SIG-M5 (cell line): ENCODE data around the gene TXNL4A.
"Not testable (repeated sequence)": the region's sequence is repeated elsewhere in the genome, so short reads cannot be mapped to it uniquely, and the experiment has no call there.

ENCODE experiments used
- DNase-seq: peaks from one replicate; lab custom pipeline; 2025; lab: John Stamatoyannopoulos, UW

TXNL4A gene

DNA sequence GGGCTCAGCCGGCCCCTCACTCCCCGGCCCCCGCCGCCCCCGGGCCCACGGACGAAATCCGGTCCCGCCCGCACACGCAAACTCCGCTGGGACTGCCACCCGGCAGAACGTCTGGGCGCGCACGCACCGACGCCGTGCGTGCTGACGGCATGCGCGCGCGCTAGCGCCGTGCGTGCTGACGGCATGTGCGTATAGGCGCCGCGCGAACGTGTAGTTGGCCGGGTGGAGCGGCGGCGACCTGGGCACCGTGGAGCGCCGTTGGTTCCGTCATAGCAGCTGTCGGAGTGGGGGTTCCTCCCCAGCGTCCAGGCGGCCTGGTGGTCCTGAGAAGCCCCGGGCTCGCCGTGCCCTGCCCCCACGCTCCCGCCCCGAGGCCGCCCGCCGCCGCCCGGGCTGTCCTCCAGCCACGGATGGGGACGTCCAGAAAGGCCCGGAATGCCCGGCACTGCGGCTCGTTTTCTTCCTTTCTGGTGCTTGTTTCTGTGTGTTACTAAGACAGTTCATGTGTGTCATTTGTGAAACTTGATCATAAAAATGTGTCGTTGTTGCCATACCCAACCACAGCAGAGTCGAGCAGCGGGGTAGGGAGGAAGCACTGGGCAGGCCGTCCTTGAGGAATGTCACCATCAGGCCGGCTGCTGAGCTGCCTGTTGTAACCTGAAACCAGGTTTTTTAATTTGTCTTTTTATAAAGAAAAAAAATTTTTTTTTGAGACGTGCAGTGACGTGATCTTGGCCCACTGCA is at the start of gene TXNL4A:
Gene TXNL4A (minus strand): TSS at position 113 of the 744 bp plus-strand sequence. CDS start 171 bp downstream, outside the sequence.
- peak; percentile 44 for DNase-seq

DNA sequence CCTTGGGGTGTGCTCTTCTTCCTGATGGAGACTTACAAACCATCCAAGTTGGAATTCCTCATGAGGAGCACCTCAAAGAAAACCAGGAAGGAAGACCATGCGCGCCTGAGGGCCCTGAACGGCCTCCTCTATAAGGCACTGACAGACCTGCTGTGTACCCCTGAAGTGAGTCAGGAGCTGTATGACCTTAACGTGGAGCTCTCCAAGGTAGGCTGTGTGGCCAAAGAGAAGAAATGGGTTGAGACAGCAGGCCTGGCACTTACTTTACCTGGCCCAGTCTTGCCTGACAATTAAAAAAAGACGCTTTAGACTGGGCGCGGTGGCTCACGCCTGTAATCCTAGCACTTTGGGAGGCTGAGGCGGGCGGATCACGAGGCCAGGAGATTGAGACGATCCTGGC is 48.9 kb upstream of the TXNL4A start:
- DNase-seq = no peak

- no peak for DNase-seq
Measured at GRCh38 chr18:80035997-80036396, 47.6 kb upstream of the TXNL4A start.

- no peak for DNase-seq
Measured at GRCh38 chr18:80034852-80035406, 46.6 kb upstream of the TXNL4A start.

- peak; percentile 83 for DNase-seq
Measured at GRCh38 chr18:80034068-80034851, 45.9 kb upstream of the TXNL4A start, which contains the start of gene RBFA. Gene RBFA (plus strand): TSS chr18:80034434. CDS start chr18:80034496, 62 bp downstream.

DNA sequence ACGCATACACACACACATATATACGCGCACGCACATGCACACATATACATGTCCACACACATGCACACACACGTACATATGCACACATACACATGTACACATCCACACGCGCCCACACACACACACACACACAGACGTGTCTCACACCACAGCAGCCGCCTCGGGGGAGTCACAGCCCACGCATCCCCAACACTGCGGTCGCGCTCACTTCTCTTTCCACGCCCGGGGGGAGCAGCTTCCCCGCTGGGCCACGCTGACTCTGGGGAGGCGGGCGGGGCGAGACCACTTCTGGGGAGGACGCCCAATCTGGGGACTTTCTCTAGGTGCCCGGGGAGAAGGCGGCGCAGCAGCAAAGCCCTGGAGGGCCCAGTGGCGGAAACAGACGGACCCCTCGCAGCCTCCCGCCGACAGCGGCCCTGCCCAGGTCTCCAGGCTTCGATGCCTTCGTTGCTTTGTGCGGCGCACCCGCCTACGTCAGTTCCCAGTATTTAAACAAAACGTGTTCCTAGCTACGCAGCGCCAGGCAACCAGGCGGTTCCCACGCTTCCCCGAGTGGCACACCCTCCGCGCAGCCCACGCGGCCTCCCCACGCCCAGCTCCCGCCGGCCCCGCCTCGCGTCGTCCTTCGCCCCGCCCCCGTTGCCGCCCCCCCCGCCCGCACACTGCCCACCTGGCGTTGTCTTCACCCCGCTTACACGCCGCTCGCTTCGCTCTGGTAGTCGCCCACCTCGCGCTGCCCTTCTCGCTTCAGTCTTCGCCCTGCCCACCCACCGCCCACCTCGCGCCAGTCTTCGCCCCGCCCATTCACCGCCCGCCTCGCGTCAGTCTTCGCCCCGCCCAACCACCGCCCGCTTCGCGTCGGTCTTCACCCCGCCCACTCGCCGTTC is 45.1 kb upstream of the TXNL4A start:
- peak; percentile 75 for DNase-seq

DNA sequence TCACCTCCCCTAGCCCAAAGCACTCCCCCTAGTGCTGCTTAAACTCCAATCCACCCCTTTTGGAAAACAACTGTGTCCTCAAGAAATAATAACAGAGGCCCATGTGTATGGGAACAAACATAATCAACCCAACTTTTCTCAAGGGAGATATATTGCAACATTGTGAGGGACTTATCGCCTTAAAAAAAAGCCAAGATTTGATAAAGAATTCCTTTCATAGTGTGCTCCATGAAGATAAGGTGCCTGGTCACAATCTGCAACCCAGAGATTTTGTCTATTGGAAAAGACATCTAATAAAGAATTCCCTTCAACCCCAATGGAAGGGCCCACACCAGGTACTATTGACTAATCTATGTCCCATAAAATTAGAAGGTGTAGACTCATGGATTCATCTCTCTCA is 41.3 kb upstream of the TXNL4A start:
- no peak for DNase-seq

GRCh38 chr18:80027719-80028118 is 39.4 kb upstream of the TXNL4A start:
- not testable (repeated sequence) for DNase-seq

- no peak for DNase-seq
Measured at GRCh38 chr18:80026363-80026762, 38.0 kb upstream of the TXNL4A start.

- no peak for DNase-seq
Measured at GRCh38 chr18:80023173-80023572, 34.8 kb upstream of the TXNL4A start.

DNA sequence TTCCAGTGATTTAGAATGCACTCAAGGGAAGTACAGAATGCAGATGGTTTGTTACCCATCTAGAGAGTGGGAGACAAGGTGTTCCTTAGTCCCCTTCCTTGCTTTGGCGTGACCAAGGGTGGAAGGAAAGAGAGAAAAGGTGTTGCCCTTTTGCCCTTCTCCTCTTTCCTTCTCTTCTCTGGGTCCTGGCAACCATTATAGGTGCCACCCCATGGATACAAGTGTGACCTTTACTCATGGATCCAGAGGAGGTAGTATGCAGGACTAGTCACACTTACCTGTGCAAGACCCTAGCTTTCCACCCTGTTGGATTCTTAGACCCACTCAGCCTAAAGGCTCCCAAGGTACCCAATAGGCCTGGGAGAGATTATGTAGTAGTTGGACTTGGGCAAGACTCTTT is 34.2 kb upstream of the TXNL4A start:
- no peak for DNase-seq

GRCh38 chr18:80012714-80013113 is 24.4 kb upstream of the TXNL4A start:
- no peak for DNase-seq

DNA sequence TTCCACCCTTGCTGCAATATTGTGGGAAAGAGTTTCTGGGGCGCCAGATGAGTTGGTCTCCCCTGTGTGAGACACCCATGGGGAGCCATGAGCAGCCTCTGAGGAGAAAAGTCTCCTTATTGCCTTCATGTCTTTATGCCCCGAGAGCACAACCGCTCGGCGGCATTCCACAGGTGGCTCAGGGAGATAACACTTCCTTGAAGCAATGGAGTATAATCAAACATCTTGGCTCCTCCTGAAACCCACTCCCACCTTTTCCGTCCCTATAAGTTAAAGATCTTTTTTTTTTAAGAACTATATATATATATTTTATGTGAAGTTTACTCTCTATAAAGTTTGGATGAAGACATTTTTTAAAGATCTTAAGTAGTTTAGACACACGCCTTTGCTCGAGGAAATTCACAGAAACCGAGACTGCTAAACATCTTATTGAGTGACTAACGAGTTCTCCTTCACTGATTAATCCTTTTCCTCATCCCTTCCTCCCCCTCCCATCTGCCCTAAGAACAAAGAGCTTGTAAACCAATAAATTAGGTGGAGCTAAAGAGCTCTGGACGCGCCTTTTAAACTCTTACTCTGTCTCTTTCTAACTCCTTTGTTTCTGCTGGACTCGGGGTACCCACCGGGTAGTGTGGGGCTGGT is 23.3 kb upstream of the TXNL4A start:
- DNase-seq = not testable (repeated sequence)

- no peak for DNase-seq
Measured at GRCh38 chr18:80010551-80010906, 22.2 kb upstream of the TXNL4A start.

DNA sequence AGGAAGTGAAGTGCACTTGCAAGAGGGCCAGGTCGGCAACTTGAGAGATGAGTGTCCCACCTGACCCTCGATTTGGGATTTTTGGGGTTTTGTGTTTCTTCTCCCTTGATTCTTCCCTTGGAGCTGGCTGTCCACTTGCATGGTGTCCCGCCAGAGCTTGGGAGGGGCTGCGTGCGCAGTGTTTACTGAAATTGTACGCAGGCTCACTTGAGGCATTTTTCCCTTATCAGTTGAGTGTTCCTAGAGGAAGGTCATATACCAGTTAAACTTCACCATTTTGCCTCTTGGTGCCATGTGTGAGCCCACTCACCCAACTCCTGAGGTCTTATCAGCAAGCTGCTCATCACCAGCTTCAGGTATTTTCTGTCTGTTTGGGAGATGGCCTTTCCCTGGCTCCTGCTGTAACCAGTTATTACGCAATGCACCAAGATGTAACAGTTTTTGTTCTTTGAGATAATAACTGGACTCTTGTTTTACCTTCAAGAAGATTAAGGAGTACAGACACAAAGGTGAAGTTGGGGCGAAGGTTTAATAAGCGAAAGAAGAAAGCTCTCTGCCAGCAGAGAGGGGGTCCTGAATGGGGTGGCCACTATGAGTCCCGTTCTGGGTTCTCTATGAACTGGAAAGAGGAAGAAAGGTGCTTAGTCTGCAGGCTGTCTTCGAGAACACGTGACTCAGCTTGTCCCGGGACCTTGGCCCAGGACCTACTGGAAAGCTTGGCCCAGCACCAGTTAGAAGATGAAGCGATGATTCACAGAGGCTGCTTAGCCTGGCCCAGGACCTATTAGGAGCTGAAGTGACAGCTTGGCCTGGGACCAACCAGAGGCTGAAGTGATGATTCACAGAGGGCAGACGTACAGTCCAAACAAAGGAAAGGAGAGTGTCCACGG is 21.5 kb upstream of the TXNL4A start:
- DNase-seq = no peak

- DNase-seq = no peak
Measured at GRCh38 chr18:80006724-80007123, 18.4 kb upstream of the TXNL4A start.

DNA sequence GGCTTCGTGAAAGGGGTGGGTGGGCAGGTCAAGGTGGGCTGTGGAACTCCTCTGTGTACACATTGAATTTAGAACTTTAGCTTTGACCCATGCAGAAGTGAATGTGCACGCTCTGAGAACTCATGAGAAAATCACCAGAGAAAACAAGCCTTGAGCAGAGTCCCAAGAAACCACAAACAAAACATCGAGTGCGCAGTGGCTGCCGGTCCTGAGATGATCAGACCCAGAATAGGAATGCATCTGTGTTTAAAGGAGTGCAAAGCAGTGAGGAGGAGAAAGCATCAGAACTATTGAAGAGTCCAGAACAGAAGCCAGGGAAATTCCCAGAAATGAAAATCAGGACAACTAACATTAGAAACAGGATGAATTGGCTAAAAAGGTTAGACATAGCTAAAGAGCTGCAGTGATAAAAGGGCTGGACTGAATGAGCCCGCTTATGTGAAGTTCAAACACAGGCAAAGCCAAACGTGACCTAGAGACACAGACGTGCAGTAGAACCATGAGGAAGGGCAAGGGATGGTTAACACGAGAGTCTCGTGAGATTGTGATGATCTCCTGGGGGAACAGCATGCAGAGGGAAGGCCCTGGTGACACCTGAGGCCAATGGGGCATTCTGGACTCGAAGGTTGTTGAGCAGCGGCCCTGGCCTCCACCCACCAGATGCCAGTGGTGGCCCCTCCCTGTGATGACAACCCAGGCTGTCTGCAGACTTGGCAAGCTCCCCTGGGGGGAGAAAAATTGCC is 16.4 kb upstream of the TXNL4A start:
- no peak for DNase-seq

DNA sequence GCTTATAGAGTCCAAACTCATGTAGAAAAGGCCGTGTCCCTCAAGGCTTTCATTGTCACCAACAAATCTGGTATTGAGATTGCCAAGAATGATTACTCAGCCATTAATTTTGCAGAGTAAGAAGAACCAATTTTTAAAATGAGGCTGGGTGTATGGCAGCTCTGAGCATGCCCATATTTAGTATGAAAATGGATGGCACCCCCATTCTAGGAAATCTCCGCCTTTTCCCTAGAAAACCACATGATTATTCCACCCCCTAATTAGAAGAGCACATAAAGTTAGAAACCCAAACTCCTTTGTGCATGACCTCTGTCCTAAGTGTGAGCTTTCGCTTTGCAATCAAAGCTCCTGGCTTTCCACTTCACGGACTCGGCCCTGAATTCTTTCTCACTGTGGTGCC is 14.1 kb upstream of the TXNL4A start:
- no peak for DNase-seq

DNA sequence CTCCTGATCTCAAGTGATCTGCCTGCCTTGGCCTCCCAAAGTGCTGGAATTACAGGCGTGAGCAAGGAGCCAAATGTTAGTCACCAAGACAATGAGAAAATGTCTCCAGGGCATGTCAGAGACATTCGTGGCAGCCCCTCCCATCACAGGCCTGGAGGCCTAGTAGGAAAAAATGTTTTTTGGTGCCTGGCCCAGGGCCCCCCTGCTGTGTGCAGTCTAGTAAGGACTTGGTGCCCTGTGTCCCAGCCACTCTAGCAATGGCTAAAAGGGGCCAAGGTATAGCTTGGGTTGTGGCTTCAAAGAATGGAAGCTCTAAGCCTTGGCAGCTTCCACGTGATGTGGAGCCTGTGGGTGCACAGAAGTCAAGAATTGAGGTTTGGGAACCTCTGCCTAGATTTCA is 12.5 kb upstream of the TXNL4A start:
- DNase-seq = no peak

DNA sequence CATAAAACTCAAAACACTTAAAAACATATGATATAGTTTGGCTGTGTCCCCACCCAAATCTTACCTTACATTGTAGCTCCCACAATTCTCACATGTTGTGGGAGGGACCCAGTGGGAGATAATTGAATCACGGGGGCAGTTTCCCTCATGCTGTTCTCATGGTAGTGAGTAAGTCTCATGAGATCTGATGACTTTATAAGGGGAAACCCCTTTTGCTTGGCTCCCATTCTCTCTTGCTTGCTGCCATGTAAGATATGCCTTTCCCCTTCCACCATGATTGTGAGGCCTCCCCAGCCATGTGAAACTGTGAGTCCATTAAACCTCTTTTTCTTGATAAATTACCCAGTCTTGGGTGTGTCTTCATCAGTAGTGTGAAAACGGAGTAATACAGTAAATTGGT is 11.3 kb upstream of the TXNL4A start:
- not testable (repeated sequence) for DNase-seq
